ENCODE results near the gene PLEKHG7.

GRCh38 chr12:92747151-92747550 lies 44.4 kb downstream of the PLEKHG7 start:
- no peak for TF ChIP-seq POLR2AphosphoS5 (IDR thresholded peaks at IDR 0.05)
- TF ChIP-seq, protein P1, sequence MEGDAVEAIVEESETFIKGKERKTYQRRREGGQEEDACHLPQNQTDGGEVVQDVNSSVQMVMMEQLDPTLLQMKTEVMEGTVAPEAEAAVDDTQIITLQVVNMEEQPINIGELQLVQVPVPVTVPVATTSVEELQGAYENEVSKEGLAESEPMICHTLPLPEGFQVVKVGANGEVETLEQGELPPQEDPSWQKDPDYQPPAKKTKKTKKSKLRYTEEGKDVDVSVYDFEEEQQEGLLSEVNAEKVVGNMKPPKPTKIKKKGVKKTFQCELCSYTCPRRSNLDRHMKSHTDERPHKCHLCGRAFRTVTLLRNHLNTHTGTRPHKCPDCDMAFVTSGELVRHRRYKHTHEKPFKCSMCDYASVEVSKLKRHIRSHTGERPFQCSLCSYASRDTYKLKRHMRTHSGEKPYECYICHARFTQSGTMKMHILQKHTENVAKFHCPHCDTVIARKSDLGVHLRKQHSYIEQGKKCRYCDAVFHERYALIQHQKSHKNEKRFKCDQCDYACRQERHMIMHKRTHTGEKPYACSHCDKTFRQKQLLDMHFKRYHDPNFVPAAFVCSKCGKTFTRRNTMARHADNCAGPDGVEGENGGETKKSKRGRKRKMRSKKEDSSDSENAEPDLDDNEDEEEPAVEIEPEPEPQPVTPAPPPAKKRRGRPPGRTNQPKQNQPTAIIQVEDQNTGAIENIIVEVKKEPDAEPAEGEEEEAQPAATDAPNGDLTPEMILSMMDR (IDR thresholded peaks at IDR 0.05), result no peak
- TF ChIP-seq POLR2A (IDR thresholded peaks at IDR 0.05), result no peak
- no peak for TF ChIP-seq EP300 (IDR thresholded peaks at IDR 0.05; ENCODE audit: low read depth)

Data from transverse colon (tissue), 4 donors.